Measurements from ENCODE around the gene ERGIC1.
A peak's percentile ranks its signal among the peaks of the same experiment; 100 is the strongest.

The ERGIC1 gene

GRCh38 chr5:172949426-172949825, 115.4 kb downstream of the ERGIC1 start:
- Histone ChIP-seq H3K4me3 (ENCODE audit: low read depth, low read length) (no peak overlapping the region), H3K36me3 (replicated peaks) (peaks cover 20% of the 10 kb centered on the region), H3K27me3 (replicated peaks) (no peaks in the 10 kb centered on the region), H3K27ac (no peak overlapping the region)
- TF ChIP-seq CTCF (IDR thresholded peaks at IDR 0.05; ENCODE audit: low read depth, low read length, missing control alignments): no peak
- no peak for DNase-seq
- in situ Hi-C loops (cut with HindIII; ENCODE audit: low pct_ligation_motif_present, low sequenced_read_pairs): no loop called here

DNA sequence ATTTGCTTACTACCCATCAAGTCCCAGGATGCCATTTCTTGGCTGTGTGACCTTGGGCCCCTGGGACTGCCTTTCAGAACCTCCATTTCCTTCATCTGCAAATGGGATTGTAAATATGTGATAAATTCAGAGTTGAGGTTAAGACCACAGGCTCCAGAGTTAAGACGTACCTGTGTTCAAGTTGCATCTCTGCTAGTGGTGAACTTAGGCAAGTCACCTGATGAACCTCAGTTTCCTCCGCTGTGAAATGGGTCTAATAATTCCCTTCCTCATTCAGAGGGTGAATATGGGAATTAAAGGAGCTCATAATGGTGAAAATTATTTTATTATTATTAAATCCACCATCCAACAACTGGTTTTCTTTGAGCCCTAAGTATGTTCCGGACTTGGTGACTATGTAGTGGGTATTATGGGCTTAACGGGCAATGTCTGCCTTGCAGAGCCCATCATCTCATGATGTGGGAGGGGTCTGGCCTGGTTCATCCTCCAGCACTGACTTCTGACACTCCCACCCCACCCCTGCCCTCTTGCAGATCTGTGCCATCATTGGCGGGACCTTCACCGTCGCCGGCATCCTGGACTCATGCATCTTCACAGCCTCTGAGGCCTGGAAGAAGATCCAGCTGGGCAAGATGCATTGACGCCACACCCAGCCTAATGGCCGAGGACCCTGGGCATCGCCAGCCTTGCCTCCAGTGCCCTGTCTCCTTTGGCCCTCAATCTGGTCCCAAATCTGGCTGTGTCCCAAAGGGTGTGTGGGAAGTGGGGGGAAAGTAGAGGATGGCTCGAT, 116.3 kb downstream of the ERGIC1 start:
- Histone ChIP-seq H3K36me3 (replicated peaks) (peaks cover 20% of the 10 kb centered on the region), H3K27ac (no peak overlapping the region), H3K27me3 (replicated peaks) (no peaks in the 10 kb centered on the region), H3K4me3 (ENCODE audit: low read depth, low read length) (no peak overlapping the region)
- no peak for DNase-seq
- no peak for TF ChIP-seq CTCF (IDR thresholded peaks at IDR 0.05; ENCODE audit: low read depth, low read length, missing control alignments)
- in situ Hi-C loops (cut with HindIII; ENCODE audit: low pct_ligation_motif_present, low sequenced_read_pairs): no loop called here

- no peak for DNase-seq
- in situ Hi-C loops (cut with HindIII; ENCODE audit: low pct_ligation_motif_present, low sequenced_read_pairs): no loop called here
- H3K27me3 ChIP-seq (replicated peaks): no peaks in the 10 kb centered on the region
- no peak overlapping the region for H3K4me3 ChIP-seq (ENCODE audit: low read depth, low read length)
- H3K27ac ChIP-seq: no peak overlapping the region
- H3K36me3 ChIP-seq (replicated peaks): peaks cover 14% of the 10 kb centered on the region
- no peak for TF ChIP-seq CTCF (IDR thresholded peaks at IDR 0.05; ENCODE audit: low read depth, low read length, missing control alignments)
Observed at GRCh38 chr5:172951371-172952033, 117.5 kb downstream of the ERGIC1 start.

DNA sequence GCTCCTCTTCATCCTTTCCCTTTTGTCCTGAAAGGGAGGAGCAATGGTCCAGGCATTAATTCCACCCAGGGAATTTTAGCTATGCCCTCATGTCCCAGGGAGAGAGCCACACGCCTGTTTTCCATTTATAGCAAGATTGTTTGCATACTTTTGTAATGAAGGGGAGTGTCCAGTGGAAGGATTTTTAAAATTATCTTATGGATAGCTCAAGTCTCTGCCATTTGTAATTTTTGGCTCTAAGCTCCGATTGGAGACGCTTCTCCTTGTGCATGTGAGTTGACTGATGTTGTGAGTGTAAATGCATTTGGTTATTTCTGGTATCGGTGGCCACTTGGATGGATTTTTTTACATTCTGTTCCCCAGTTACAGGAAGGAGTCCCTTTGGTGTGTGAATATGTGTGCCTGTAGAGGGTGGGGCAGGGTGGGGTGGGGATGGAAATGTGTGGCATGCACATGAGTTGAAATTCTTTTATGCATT, 118.0 kb downstream of the ERGIC1 start:
- in situ Hi-C loops (cut with HindIII; ENCODE audit: low pct_ligation_motif_present, low sequenced_read_pairs): no loop called here
- H3K36me3 ChIP-seq (replicated peaks): peaks cover 13% of the 10 kb centered on the region
- H3K27me3 ChIP-seq (replicated peaks): no peaks in the 10 kb centered on the region
- DNase-seq: no peak
- no peak overlapping the region for H3K4me3 ChIP-seq (ENCODE audit: low read depth, low read length)
- TF ChIP-seq CTCF (IDR thresholded peaks at IDR 0.05; ENCODE audit: low read depth, low read length, missing control alignments): no peak
- no peak overlapping the region for H3K27ac ChIP-seq

DNA sequence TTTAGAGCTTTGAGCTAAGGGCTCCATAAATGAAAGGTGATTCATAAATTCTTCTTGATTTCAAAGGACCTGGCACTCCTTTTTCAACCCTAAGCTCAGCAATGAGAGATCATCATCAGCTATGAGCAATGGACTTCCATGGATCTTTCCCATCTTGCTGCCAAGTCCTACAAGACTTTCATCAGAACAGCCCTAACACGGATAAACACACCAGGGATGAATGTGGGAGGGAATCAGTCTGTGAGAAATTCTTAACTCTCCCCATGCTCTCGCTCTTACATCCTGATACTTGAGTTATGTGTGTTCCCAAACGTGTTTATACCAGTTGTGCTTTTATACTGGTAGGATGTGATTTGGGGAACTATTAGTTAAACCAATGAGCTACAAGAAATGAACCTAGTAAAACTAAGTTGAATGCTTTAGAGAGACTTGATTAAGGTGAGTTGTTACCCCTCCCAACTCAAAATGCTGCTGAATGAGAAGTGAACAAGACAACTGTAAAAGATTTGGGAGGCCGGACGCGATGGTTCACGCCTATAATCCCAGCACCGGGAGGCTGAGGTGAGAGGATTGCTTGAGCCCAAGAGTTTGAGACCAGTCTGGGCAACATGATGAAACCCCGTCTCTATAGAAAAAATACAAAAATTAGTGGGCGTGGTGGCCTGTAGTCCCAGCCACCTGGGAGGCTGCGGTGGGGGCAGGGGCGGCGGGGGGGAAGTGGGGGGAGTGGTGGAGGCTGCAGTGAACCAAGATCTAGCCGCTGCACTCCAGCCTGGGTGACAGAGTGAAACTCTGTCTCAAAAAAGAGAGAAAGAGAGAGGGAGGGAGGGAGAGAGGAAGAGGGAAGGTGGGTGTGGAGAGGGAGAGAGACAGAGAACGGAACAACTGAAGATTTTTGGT, 120.0 kb downstream of the ERGIC1 start:
- peak; percentile 55 for DNase-seq
- no peak for TF ChIP-seq CTCF (IDR thresholded peaks at IDR 0.05; ENCODE audit: low read depth, low read length, missing control alignments)
- in situ Hi-C loops (cut with HindIII; ENCODE audit: low pct_ligation_motif_present, low sequenced_read_pairs): no loop called here
- Histone ChIP-seq H3K36me3 (replicated peaks) (peaks cover 13% of the 10 kb centered on the region), H3K27ac (peak overlapping the region; percentile 31), H3K27me3 (replicated peaks) (no peaks in the 10 kb centered on the region), H3K4me3 (ENCODE audit: low read depth, low read length) (no peak overlapping the region)

Measured in brain microvascular endothelial cell (primary cell).